GM20000 (cell line): ENCODE results near the gene ZNF586.
"Not testable (repeated sequence)": the region's sequence is repeated elsewhere in the genome, so short reads cannot be mapped to it uniquely, and the experiment has no call there.

Experiments
- DNase-seq: peaks from one replicate; pipeline ENCODE4 v3.0.0; 2012; ENCODE audit warnings: low spot score
- CTCF ChIP-seq: IDR thresholded peaks from 2 replicates; pipeline ENCODE4 v1.5.1; 2012; ENCODE audit warnings: mild to moderate bottlenecking, control low read depth; ENCODE audit errors: extremely low read depth, missing control alignments

ZNF586 gene

GRCh38 chr19:57776764-57777296, 7.4 kb downstream of the ZNF586 start:
- no peak for DNase-seq
- TF ChIP-seq CTCF = no peak

GRCh38 chr19:57778336-57778735, 8.9 kb downstream of the ZNF586 start:
- no peak for TF ChIP-seq CTCF

GRCh38 chr19:57779220-57779845, 9.9 kb downstream of the ZNF586 start:
- no peak for DNase-seq
- no peak for TF ChIP-seq CTCF

More at GRCh38 chr19:57778336-57778735, 8.9 kb downstream of the ZNF586 start:
- DNase-seq = no peak

GRCh38 chr19:57786286-57786685, 16.8 kb downstream of the ZNF586 start:
- no peak for DNase-seq
- TF ChIP-seq CTCF = no peak

GRCh38 chr19:57786906-57787305, 17.4 kb downstream of the ZNF586 start:
- no peak for TF ChIP-seq CTCF
- no peak for DNase-seq

- DNase-seq = no peak
- TF ChIP-seq CTCF = no peak
Observed at GRCh38 chr19:57788114-57788692, 18.7 kb downstream of the ZNF586 start.

GRCh38 chr19:57789288-57789687, 19.8 kb downstream of the ZNF586 start:
- TF ChIP-seq CTCF = no peak
- DNase-seq = no peak

GRCh38 chr19:57796580-57796979, 27.1 kb downstream of the ZNF586 start:
- not testable (repeated sequence) for DNase-seq
